Caco-2 (cell line): Measurements from ENCODE around the gene MOB3C. TPM values are rescaled to one million over a fixed set of nuclear protein-coding genes. Genes with fewer than 3 reads are reported as not detected.

Experiments used
- BruUV-seq: library from RNA; stranded (reverse); fragments of 400-500 nt; replicated peaks from 2 replicates; lab custom pipeline; 2021; lab: Mats Ljungman, UMichigan
- CTCF ChIA-PET: fragments of 300-600 bp; sonication (Branson Sonifier 250); formaldehyde crosslinking; loops from one replicate; lab custom pipeline; 2022; ENCODE audit warnings: antibody characterized with exemption; lab: Charles Lee
- POLR2A ChIA-PET: fragments of 300-600 bp; sonication (Branson Sonifier 250); formaldehyde crosslinking; loops from one replicate; lab custom pipeline; 2022; ENCODE audit warnings: antibody characterized with exemption; lab: Charles Lee
- DNase-seq, 2 experiments: peaks; one replicate each; pipeline versions ENCODE4 v3.0.0 to v3.0.0-alpha.2; 2020 to 2022
- H3K27me3 ChIP-seq: replicated peaks from 2 replicates; pipeline ENCODE4 v1.6.0; 2011; ENCODE audit warnings: low read length; ENCODE audit not compliant: control insufficient read depth, insufficient read depth
- H3K36me3 ChIP-seq: 2 replicates; pipeline ENCODE4 v1.5.1; 2011; ENCODE audit warnings: low read length; ENCODE audit not compliant: control insufficient read depth, insufficient read depth
- H3K4me1 ChIP-seq: fragments of 250-450 bp; sonication (Bioruptor Pico); 2 replicates; pipeline ENCODE4 v1.5.1; 2020; ENCODE audit warnings: mild to moderate bottlenecking
- H3K4me3 ChIP-seq: 2 replicates; pipeline ENCODE4 v1.5.1; 2011; ENCODE audit warnings: low read depth, mild to moderate bottlenecking, control low read depth, low read length
- H3K9me3 ChIP-seq: fragments of 250-450 bp; sonication (Bioruptor Pico); 2 replicates; pipeline ENCODE4 v1.5.1; 2020; ENCODE audit warnings: mild to moderate bottlenecking, moderate library complexity
- H3K27ac Mint-ChIP-seq: one replicate; pipeline ENCODE4 v1.8.0; 2022; ENCODE audit warnings: mixed read lengths; ENCODE audit not compliant: unreplicated experiment
- H3K27me3 Mint-ChIP-seq: one replicate; pipeline ENCODE4 v1.8.0; 2022; ENCODE audit warnings: mixed read lengths; ENCODE audit not compliant: insufficient read depth, unreplicated experiment
- H3K36me3 Mint-ChIP-seq: one replicate; pipeline ENCODE4 v1.8.0; 2022; ENCODE audit warnings: mild to moderate bottlenecking, mixed read lengths; ENCODE audit not compliant: insufficient read depth, unreplicated experiment
- H3K4me1 Mint-ChIP-seq: one replicate; pipeline ENCODE4 v1.8.0; 2022; ENCODE audit warnings: low read depth, mixed read lengths; ENCODE audit not compliant: unreplicated experiment
- H3K4me3 Mint-ChIP-seq: one replicate; pipeline ENCODE4 v1.8.0; 2022; ENCODE audit warnings: mild to moderate bottlenecking, moderate library complexity, mixed read lengths; ENCODE audit not compliant: unreplicated experiment
- H3K9me3 Mint-ChIP-seq: one replicate; pipeline ENCODE4 v1.8.0; 2022; ENCODE audit warnings: mixed read lengths; ENCODE audit not compliant: unreplicated experiment
- intact Hi-C: fragments of 100-400 bp; cut with micrococcal nuclease; formaldehyde crosslinking; loops from one replicate; pipeline ENCODE4 v1.10.0; 2022; ENCODE audit not compliant: unreplicated experiment
- total RNA-seq: library from RNA; stranded (reverse); gene quantifications from 2 replicates; pipeline ENCODE4 v1.2.3, GENCODE V29; 2022
- TF ChIP-seq, protein P1 (sequence below), 2 experiments: fragments of 200-600 bp in 1 of 2; IDR thresholded peaks; 1 replicate in 1 of 2; 2 replicates in 1 of 2; pipeline versions ENCODE4 v1.5.1 to v1.8.0; 2011 to 2022; ENCODE audit warnings: antibody characterized with exemption in 1 of 2, control low read depth in 1 of 2, inconsistent platforms in 1 of 2, low read depth in 1 of 2, low read length in 1 of 2, mild to moderate bottlenecking in 1 of 2, moderate library complexity in 1 of 2; ENCODE audit not compliant: insufficient read depth in 1 of 2, severe bottlenecking in 1 of 2, unreplicated experiment in 1 of 2

Gene MOB3C
- total RNA-seq, 1 experiment from 2014 or later = 1.6 TPM

- Mint-ChIP-seq H3K27me3 (no peaks in the 10 kb centered on the region), H3K9me3 (no peaks in the 10 kb centered on the region), H3K4me1 (no peaks in the 10 kb centered on the region), H3K36me3 (peaks cover 12% of the 10 kb centered on the region), H3K4me3 (no peak overlapping the region), H3K27ac (no peak overlapping the region)
- ChIA-PET CTCF (no interaction called here), POLR2A (no interaction called here)
- H3K27me3 ChIP-seq = no peaks in the 10 kb centered on the region
- no peaks in the 10 kb centered on the region for H3K4me1 ChIP-seq
- no TSS peak for BruUV-seq
- no peak overlapping the region for H3K4me3 ChIP-seq
- H3K36me3 ChIP-seq = no peaks in the 10 kb centered on the region; the same call in 1 of the 2 replicates
- intact Hi-C loops = no loop called here
- TF ChIP-seq, protein P1, sequence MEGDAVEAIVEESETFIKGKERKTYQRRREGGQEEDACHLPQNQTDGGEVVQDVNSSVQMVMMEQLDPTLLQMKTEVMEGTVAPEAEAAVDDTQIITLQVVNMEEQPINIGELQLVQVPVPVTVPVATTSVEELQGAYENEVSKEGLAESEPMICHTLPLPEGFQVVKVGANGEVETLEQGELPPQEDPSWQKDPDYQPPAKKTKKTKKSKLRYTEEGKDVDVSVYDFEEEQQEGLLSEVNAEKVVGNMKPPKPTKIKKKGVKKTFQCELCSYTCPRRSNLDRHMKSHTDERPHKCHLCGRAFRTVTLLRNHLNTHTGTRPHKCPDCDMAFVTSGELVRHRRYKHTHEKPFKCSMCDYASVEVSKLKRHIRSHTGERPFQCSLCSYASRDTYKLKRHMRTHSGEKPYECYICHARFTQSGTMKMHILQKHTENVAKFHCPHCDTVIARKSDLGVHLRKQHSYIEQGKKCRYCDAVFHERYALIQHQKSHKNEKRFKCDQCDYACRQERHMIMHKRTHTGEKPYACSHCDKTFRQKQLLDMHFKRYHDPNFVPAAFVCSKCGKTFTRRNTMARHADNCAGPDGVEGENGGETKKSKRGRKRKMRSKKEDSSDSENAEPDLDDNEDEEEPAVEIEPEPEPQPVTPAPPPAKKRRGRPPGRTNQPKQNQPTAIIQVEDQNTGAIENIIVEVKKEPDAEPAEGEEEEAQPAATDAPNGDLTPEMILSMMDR (IDR thresholded peaks at IDR 0.05; ENCODE audit: insufficient read depth in 1 of 2, low read depth in 1 of 2, low read length in 1 of 2, severe bottlenecking in 1 of 2, unreplicated experiment in 1 of 2) = no peak
- H3K9me3 ChIP-seq = no peaks in the 10 kb centered on the region
- no peak for DNase-seq
Measured at GRCh38 chr1:46582972-46583371, 33.6 kb downstream of the MOB3C start.

- intact Hi-C loops = no loop called here
- BruUV-seq = no TSS peak
- Mint-ChIP-seq H3K27ac (no peak overlapping the region), H3K36me3 (peaks cover 8% of the 10 kb centered on the region), H3K4me1 (no peaks in the 10 kb centered on the region), H3K27me3 (no peaks in the 10 kb centered on the region), H3K9me3 (no peaks in the 10 kb centered on the region), H3K4me3 (no peak overlapping the region)
- Histone ChIP-seq H3K9me3 (no peaks in the 10 kb centered on the region), H3K36me3 (no peaks in the 10 kb centered on the region; the same call in 1 of the 2 replicates), H3K27me3 (no peaks in the 10 kb centered on the region), H3K4me3 (no peak overlapping the region), H3K4me1 (no peaks in the 10 kb centered on the region)
- POLR2A ChIA-PET = no interaction called here
- DNase-seq = no peak
- CTCF ChIA-PET = no interaction called here
- TF ChIP-seq, protein P1 (IDR thresholded peaks at IDR 0.05; ENCODE audit: insufficient read depth in 1 of 2, low read depth in 1 of 2, low read length in 1 of 2, severe bottlenecking in 1 of 2, unreplicated experiment in 1 of 2) = no peak
Measured at GRCh38 chr1:46581681-46582455, 34.7 kb downstream of the MOB3C start.

GRCh38 chr1:46580140-46580903 lies 36.3 kb downstream of the MOB3C start:
- no peaks in the 10 kb centered on the region for H3K27me3 ChIP-seq
- no peak overlapping the region for H3K4me3 ChIP-seq
- no peaks in the 10 kb centered on the region; the same call in 1 of the 2 replicates for H3K36me3 ChIP-seq
- ChIA-PET CTCF (no interaction called here), POLR2A (no interaction called here)
- no peak overlapping the region for H3K27ac Mint-ChIP-seq
- no peaks in the 10 kb centered on the region for H3K27me3 Mint-ChIP-seq
- H3K36me3 Mint-ChIP-seq = peaks cover 8% of the 10 kb centered on the region
- intact Hi-C loops = no loop called here
- TF ChIP-seq, protein P1 (IDR thresholded peaks at IDR 0.05; ENCODE audit: insufficient read depth in 1 of 2, low read depth in 1 of 2, low read length in 1 of 2, severe bottlenecking in 1 of 2, unreplicated experiment in 1 of 2) = no peak
- no peak for DNase-seq
- BruUV-seq = no TSS peak
- no peaks in the 10 kb centered on the region for H3K4me1 Mint-ChIP-seq
- no peaks in the 10 kb centered on the region for H3K9me3 Mint-ChIP-seq
- H3K9me3 ChIP-seq = no peaks in the 10 kb centered on the region
- H3K4me1 ChIP-seq = no peaks in the 10 kb centered on the region
- no peak overlapping the region for H3K4me3 Mint-ChIP-seq
